K562 (cell line): ENCODE measurements around the gene CTDSPL. TPM values are rescaled to one million over a fixed set of nuclear protein-coding genes. Genes with fewer than 3 reads are reported as not detected.
A peak's percentile ranks its signal among the peaks of the same experiment; 100 is the strongest.

Experiments
- BCOR ChIP-seq: fragments of 450-650 bp; IDR thresholded peaks from 2 replicates; pipeline ENCODE4 v1.6.1; 2016
- CEBPG ChIP-seq, 3 experiments: fragments of 200-800 bp in 1 of 3; sonication (Bioruptor generic) in 1 of 3; sonication (generic) in 1 of 3; formaldehyde crosslinking in 1 of 3; IDR thresholded peaks in 2 of 3; conservative IDR thresholded peaks in 1 of 3; 2 replicates each; pipeline versions ENCODE4 v1.6.1 to v1.8.0; 2016 to 2022; ENCODE audit warnings: missing compliant biosample characterization in 2 of 3, missing genetic modification characterization in 2 of 3, mild to moderate bottlenecking in 1 of 3, missing genetic modification reagents in 1 of 3
- CTCF ChIP-seq, 3 experiments: IDR thresholded peaks in 2 of 3; conservative IDR thresholded peaks in 1 of 3; 2 replicates each; pipeline ENCODE4 v1.5.1; 2011 to 2012; ENCODE audit warnings: low read length in 3 of 3, mild to moderate bottlenecking in 3 of 3, control low read depth in 2 of 3, improper control_type of control experiment in 1 of 3, inconsistent platforms in 1 of 3, low read depth in 1 of 3, mixed read lengths in 1 of 3, moderate library complexity in 1 of 3; ENCODE audit not compliant: insufficient read depth in 2 of 3
- DDX20 ChIP-seq: fragments of 450-650 bp; IDR thresholded peaks from 2 replicates; pipeline ENCODE4 v1.6.1; 2016; ENCODE audit warnings: missing genetic modification characterization, low read depth, mild to moderate bottlenecking, missing compliant biosample characterization, moderate library complexity
- HDAC2 ChIP-seq: fragments of 450-650 bp; IDR thresholded peaks from 2 replicates; pipeline ENCODE4 v1.6.1; 2016; ENCODE audit warnings: mild to moderate bottlenecking
- HDAC8 ChIP-seq: fragments of 450-650 bp; IDR thresholded peaks from 2 replicates; pipeline ENCODE4 v1.6.1; 2016; ENCODE audit warnings: mild to moderate bottlenecking, missing genetic modification characterization, moderate library complexity, missing compliant biosample characterization
- MAFK ChIP-seq: IDR thresholded peaks from 2 replicates; pipeline ENCODE4 v1.6.1; 2011; ENCODE audit warnings: low read length, improper control_type of control experiment
- MBD1 ChIP-seq: fragments of 250-450 bp; sonication (Bioruptor Pico); IDR thresholded peaks from 2 replicates; pipeline ENCODE4 v1.8.0; 2022; ENCODE audit warnings: inconsistent platforms
- POLR2AphosphoS2 ChIP-seq: IDR thresholded peaks from 2 replicates; pipeline ENCODE4 v1.6.1; 2012; ENCODE audit warnings: low read length, improper control_type of control experiment
- RBM25 ChIP-seq: fragments of 200-400 bp; formaldehyde crosslinking; IDR thresholded peaks from 2 replicates; pipeline ENCODE4 v1.6.1; 2018; ENCODE audit warnings: low read length, low read depth, moderate library complexity; ENCODE audit not compliant: severe bottlenecking
- SUPT5H ChIP-seq: fragments of 450-650 bp; IDR thresholded peaks from 2 replicates; pipeline ENCODE4 v1.6.1; 2016
- TCF15 ChIP-seq: fragments of 250-450 bp; sonication (Bioruptor Pico); IDR thresholded peaks from 2 replicates; pipeline ENCODE4 v1.8.0; 2022; ENCODE audit warnings: moderate library complexity, mild to moderate bottlenecking, inconsistent platforms
- TCF7L2 ChIP-seq: fragments of 150-350 bp; IDR thresholded peaks from 2 replicates; pipeline ENCODE4 v1.6.1; 2016; ENCODE audit warnings: low read depth, mild to moderate bottlenecking, low read length, moderate library complexity
- TEAD1 ChIP-seq, 2 experiments: fragments of 450-650 bp in 1 of 2; sonication (generic) in 1 of 2; formaldehyde crosslinking; IDR thresholded peaks; 2 replicates each; pipeline versions ENCODE4 v1.4.0 to v1.8.0; 2020 to 2022; ENCODE audit warnings: mild to moderate bottlenecking in 2 of 2, missing genetic modification reagents in 1 of 2
- TRIM24 ChIP-seq, 2 experiments: fragments of 450-650 bp; IDR thresholded peaks; 2 replicates each; pipeline ENCODE4 v1.6.1; 2016
- ZBED1 ChIP-seq: IDR thresholded peaks from 2 replicates; pipeline ENCODE4 v1.6.1; 2014
- ZNF165 ChIP-seq: fragments of 250-450 bp; sonication (Bioruptor Pico); IDR thresholded peaks from 2 replicates; pipeline ENCODE4 v1.4.0; 2020; ENCODE audit warnings: borderline replicate concordance
- ZNF311 ChIP-seq: fragments of 250-450 bp; sonication (Bioruptor Pico); IDR thresholded peaks from 2 replicates; pipeline ENCODE4 v1.4.0; 2020; ENCODE audit warnings: mild to moderate bottlenecking, moderate library complexity
- ZNF384 ChIP-seq: IDR thresholded peaks from 2 replicates; pipeline ENCODE4 v1.6.1; 2012; ENCODE audit warnings: low read depth, low read length, improper control_type of control experiment
- ZNF41 ChIP-seq: fragments of 250-450 bp; sonication (Bioruptor Pico); conservative IDR thresholded peaks from 2 replicates; pipeline ENCODE4 v1.4.0; 2020; ENCODE audit warnings: mild to moderate bottlenecking
- ZNF511 ChIP-seq: sonication (generic); formaldehyde crosslinking; IDR thresholded peaks from 2 replicates; pipeline ENCODE4 v1.8.0; 2022; ENCODE audit warnings: mild to moderate bottlenecking, missing genetic modification reagents
- ZNF561 ChIP-seq: fragments of 450-650 bp; formaldehyde crosslinking; conservative IDR thresholded peaks from 2 replicates; pipeline ENCODE4 v1.4.0; 2020; ENCODE audit warnings: mild to moderate bottlenecking, moderate library complexity
- ZNF668 ChIP-seq: fragments of 250-450 bp; sonication (Bioruptor Pico); IDR thresholded peaks from 2 replicates; pipeline ENCODE4 v1.8.0; 2022; ENCODE audit warnings: mild to moderate bottlenecking, inconsistent platforms
- ZNF696 ChIP-seq: fragments of 250-450 bp; sonication (Bioruptor Pico); conservative IDR thresholded peaks from 2 replicates; pipeline ENCODE4 v1.4.0; 2020; ENCODE audit warnings: mild to moderate bottlenecking, moderate library complexity
- ZNF699 ChIP-seq: fragments of 250-450 bp; sonication (Bioruptor Pico); IDR thresholded peaks from 2 replicates; pipeline ENCODE4 v1.8.0; 2021; ENCODE audit warnings: mild to moderate bottlenecking, moderate library complexity; ENCODE audit not compliant: insufficient replicate concordance
- ZNF707 ChIP-seq: fragments of 250-450 bp; sonication (Bioruptor Pico); conservative IDR thresholded peaks from 2 replicates; pipeline ENCODE4 v1.8.0; 2022; ENCODE audit warnings: inconsistent platforms, mild to moderate bottlenecking, moderate library complexity
- ZNF778 ChIP-seq: fragments of 450-650 bp; formaldehyde crosslinking; IDR thresholded peaks from 2 replicates; pipeline ENCODE4 v1.4.0; 2020; ENCODE audit warnings: mild to moderate bottlenecking, moderate library complexity
- polyA plus RNA-seq, 8 experiments: library from polyadenylated mRNA; depleted of rRNA in 4 of 8; stranded (reverse) in 5 of 8; unstranded in 3 of 8; fragments of >200 nt; fragmentation: Nextera tagmentation in 2 of 8; fragmentation: Illumina TruSeq in 1 of 8; extraction: Ambion mirVana in 2 of 8; extraction: Trizol in 1 of 8; gene quantifications; 2 replicates each; pipeline versions ENCODE4 v1.2.1 to v1.2.3, GENCODE V29; 2011 to 2014; ENCODE audit warnings: inconsistent platforms in 1 of 8, missing spikeins in 1 of 8
- total RNA-seq, 7 experiments: library from RNA; depleted of rRNA in 6 of 7; stranded (reverse); fragments of >200 nt in 6 of 7; fragmentation: Illumina TruSeq in 2 of 7; extraction: Trizol in 2 of 7; gene quantifications; 2 replicates each; pipeline versions ENCODE4 v1.2.1 to v1.2.3, GENCODE V29; 2011 to 2021; ENCODE audit warnings: low replicate concordance in 1 of 7

Gene CTDSPL
- total and polyA plus RNA-seq, 9 of the 15 experiments (the other 6 are each of a cell fraction or from before 2014, with no cell fraction given): 5.1 to 19.3 (median 11.3) TPM

- TF ChIP-seq ZNF165 (CRISPR knock-in tag) (no peak), CEBPG (CRISPR knock-in tag; IDR thresholded peaks at IDR 0.05) (no peak), CEBPG (tag; conservative IDR thresholded peaks at IDR 0.05 in 1 of 2, IDR thresholded peaks at IDR 0.05 in 1 of 2) (no peak), CTCF (IDR thresholded peaks at IDR 0.05 in 2 of 3, conservative IDR thresholded peaks at IDR 0.05 in 1 of 3; ENCODE audit: insufficient read depth in 2 of 3, low read depth in 1 of 3, low read length in 3 of 3) (peak; percentile 95 to 98 (median 97)), HDAC2 (no peak), ZNF707 (CRISPR knock-in tag) (no peak), TCF7L2 (no peak), TEAD1 (CRISPR knock-in tag; IDR thresholded peaks at IDR 0.05) (peak; percentile 20 to 85; a peak in 2 of 4 replicates), MBD1 (CRISPR knock-in tag) (no peak), ZNF311 (CRISPR knock-in tag) (no peak), TCF15 (CRISPR knock-in tag) (no peak), BCOR (no peak), DDX20 (no peak), ZNF668 (CRISPR knock-in tag) (no peak), ZNF699 (no peak), ZNF511 (CRISPR knock-in tag) (no peak), TRIM24 (IDR thresholded peaks at IDR 0.05) (no peak), ZNF778 (no peak), ZNF561 (no peak), ZNF384 (no peak), ZNF41 (CRISPR knock-in tag) (no peak), POLR2AphosphoS2 (no peak), SUPT5H (no peak), RBM25 (no peak), MAFK (0 out of 2 replicates have a peak, but pooled peaks have one; percentile 8), ZNF696 (CRISPR knock-in tag) (no peak), HDAC8 (tag) (no peak), ZBED1 (no peak)
- TF ChIP-seq, all 486 proteins: peak for 30
Measured at GRCh38 chr3:37855363-37855970, 6.2 kb upstream of the CTDSPL start (continued).
